H1 (cell line): ENCODE results near the gene FGGY. TPM values are rescaled to one million over a fixed set of nuclear protein-coding genes. Genes with fewer than 3 reads are reported as not detected.

ENCODE experiments used
- CTBP2 ChIP-seq: IDR thresholded peaks from 2 replicates; pipeline ENCODE4 v1.7.0; 2011; ENCODE audit warnings: borderline replicate concordance, mild to moderate bottlenecking, moderate library complexity, mixed read lengths, low read length; ENCODE audit not compliant: insufficient read depth, insufficient read length
- JUN ChIP-seq: IDR thresholded peaks from 2 replicates; pipeline ENCODE4 v1.6.1; 2011; ENCODE audit warnings: low read depth, mild to moderate bottlenecking, improper control_type of control experiment, low read length
- MAX ChIP-seq: IDR thresholded peaks from 2 replicates; pipeline ENCODE4 v1.6.1; 2012; ENCODE audit warnings: inconsistent platforms
- NANOG ChIP-seq: IDR thresholded peaks from 2 replicates; pipeline ENCODE4 v1.6.1; 2011; ENCODE audit warnings: low read length, low read depth, mild to moderate bottlenecking, inconsistent platforms; ENCODE audit not compliant: insufficient read depth, poor library complexity, severe bottlenecking
- RFX5 ChIP-seq: IDR thresholded peaks from 2 replicates; pipeline ENCODE4 v1.6.1; 2011; ENCODE audit warnings: low read depth, low read length, improper control_type of control experiment, borderline replicate concordance
- SIN3A ChIP-seq, 2 experiments: IDR thresholded peaks in 1 of 2; conservative IDR thresholded peaks in 1 of 2; 2 replicates each; pipeline ENCODE4 v1.6.1; 2011 to 2012; ENCODE audit warnings: low read length in 2 of 2, improper control_type of control experiment in 1 of 2, low read depth in 1 of 2, mild to moderate bottlenecking in 1 of 2
- SUZ12 ChIP-seq: fragments of 200-600 bp; sonication (generic); IDR thresholded peaks from 2 replicates; pipeline ENCODE4 v1.6.1; 2012; ENCODE audit warnings: mild to moderate bottlenecking, inconsistent platforms, low read length, moderate library complexity, mixed read lengths
- polyA plus RNA-seq, 7 experiments: library from polyadenylated mRNA; depleted of rRNA in 3 of 7; stranded (reverse) in 5 of 7; unstranded in 2 of 7; fragments of >200 nt in 5 of 7; fragments of 200-250 nt in 2 of 7; gene quantifications; 1 replicate in 5 of 7; 2 replicates in 1 of 7; 4 replicates in 1 of 7; pipeline versions ENCODE4 v1.2.1 to v1.2.3, GENCODE V29; 2011 to 2013; ENCODE audit warnings: missing spikeins in 2 of 7, mixed read lengths in 2 of 7
- total RNA-seq: library from RNA; stranded (reverse); fragmentation: NEBNext Ultra II Directional; extraction: Animal tissue kit (Norgen Biotek cat#: 25700); gene quantifications from 2 replicates; pipeline ENCODE4 v1.2.1, GENCODE V29; 2021

The FGGY gene
- total and polyA plus RNA-seq, 2 of the 8 experiments (the other 6 are each of a cell fraction or from before 2014, with no cell fraction given) = 10.3 to 12.5 TPM

DNA sequence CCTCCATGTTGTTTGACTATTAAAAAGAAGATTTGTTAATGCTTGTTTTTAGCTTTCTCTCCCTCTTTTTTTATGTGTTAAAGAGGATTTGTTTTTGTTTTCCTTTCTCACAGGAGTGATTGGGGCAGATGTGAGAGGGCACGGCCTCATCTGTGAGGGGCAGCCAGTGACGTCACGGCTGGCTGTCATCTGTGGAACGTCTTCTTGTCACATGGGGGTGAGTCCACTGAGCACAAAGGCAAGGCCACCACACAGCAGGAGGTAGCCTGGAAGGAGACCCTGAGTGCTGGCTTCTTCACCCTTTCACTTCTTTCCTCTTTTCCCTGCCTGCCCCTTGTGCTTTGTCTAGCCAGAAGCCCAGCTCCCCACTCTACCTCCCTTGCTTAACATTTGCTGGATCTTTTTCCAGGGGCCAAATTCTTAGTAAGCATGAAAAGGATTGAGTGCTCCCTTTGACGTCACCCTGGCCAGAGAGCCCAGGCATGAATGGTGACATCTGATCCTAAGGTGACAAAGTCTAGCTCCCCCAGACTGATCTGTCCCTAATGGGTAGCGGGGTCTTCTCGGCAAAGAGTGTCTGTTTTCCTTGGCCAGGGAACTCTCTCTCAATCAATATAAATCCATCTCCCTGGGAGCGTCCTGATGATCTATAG lies 257.2 kb downstream of the FGGY start (continued):
- TF ChIP-seq SIN3A (conservative IDR thresholded peaks at IDR 0.05 in 1 of 2, IDR thresholded peaks at IDR 0.05 in 1 of 2; ENCODE audit: low read depth in 1 of 2, low read length in 2 of 2) (no peak), SUZ12 (no peak), RFX5 (no peak), MAX (no peak), JUN (no peak), CTBP2 (no peak), NANOG (no peak)
